GM18868 (cell line): ENCODE data around the gene NUB1.

ENCODE experiments used
- ATAC-seq: cut with Tn5 transposase; IDR thresholded peaks from one replicate; pipeline ENCODE4 v1.9.1; 2021; ENCODE audit warnings: mild to moderate bottlenecking, moderate library complexity; ENCODE audit not compliant: unreplicated experiment

Gene NUB1

GRCh38 chr7:151374726-151375125 lies 33.1 kb downstream of the NUB1 start:
- ATAC-seq: no peak

- ATAC-seq: no peak
Measured at GRCh38 chr7:151375530-151376217, 34.1 kb downstream of the NUB1 start.

- ATAC-seq: no peak
Measured at GRCh38 chr7:151376218-151376902, 34.7 kb downstream of the NUB1 start.

GRCh38 chr7:151377406-151377805 lies 35.8 kb downstream of the NUB1 start:
- no peak for ATAC-seq

GRCh38 chr7:151378011-151378410 lies 36.4 kb downstream of the NUB1 start:
- ATAC-seq: no peak

GRCh38 chr7:151378496-151379192 lies 37.0 kb downstream of the NUB1 start:
- ATAC-seq: no peak

- no peak for ATAC-seq
Measured at GRCh38 chr7:151379193-151379520, 37.5 kb downstream of the NUB1 start.

- no peak for ATAC-seq
Measured at GRCh38 chr7:151379534-151380198, 38.1 kb downstream of the NUB1 start.

- no peak for ATAC-seq
Measured at GRCh38 chr7:151380199-151381097, 38.8 kb downstream of the NUB1 start.

GRCh38 chr7:151381098-151381347 lies 39.4 kb downstream of the NUB1 start:
- no peak for ATAC-seq

GRCh38 chr7:151381348-151382078 lies 39.9 kb downstream of the NUB1 start:
- ATAC-seq: no peak

GRCh38 chr7:151382079-151382885 lies 40.7 kb downstream of the NUB1 start:
- no peak for ATAC-seq

- no peak for ATAC-seq
Measured at GRCh38 chr7:151383638-151384351, 42.2 kb downstream of the NUB1 start.

GRCh38 chr7:151384352-151384697 lies 42.7 kb downstream of the NUB1 start:
- ATAC-seq: no peak

- ATAC-seq: no peak
Measured at GRCh38 chr7:151384776-151385625, 43.4 kb downstream of the NUB1 start.

GRCh38 chr7:151385626-151386300 lies 44.2 kb downstream of the NUB1 start:
- no peak for ATAC-seq
